ENCODE measurements around the gene TRMT44.
A peak's percentile ranks its signal among the peaks of the same experiment; 100 is the strongest.

The TRMT44 gene

DNA sequence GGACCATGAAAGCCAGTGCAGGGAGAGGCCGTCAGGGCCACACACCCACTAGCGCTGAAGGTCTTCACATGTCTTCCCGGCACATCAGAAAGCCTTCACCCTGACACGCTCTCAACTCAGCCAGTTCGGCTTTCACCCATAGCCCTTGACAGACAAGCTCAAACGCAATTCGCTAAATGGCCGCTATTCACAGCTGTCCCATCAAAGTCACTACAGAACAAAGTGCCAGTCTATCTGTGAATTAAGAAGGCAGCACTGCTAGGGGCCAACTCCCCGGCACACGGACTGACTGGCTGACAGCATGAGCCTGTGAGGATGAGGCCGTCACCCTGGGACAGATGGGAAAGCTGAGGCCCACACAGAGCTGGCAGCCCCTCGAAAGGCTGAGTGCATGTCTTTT lies 45.8 kb upstream of the TRMT44 start:
- H3K4me3 ChIP-seq (ENCODE audit: low read depth, low read length), result no peak overlapping the region
- TF ChIP-seq, protein P1, sequence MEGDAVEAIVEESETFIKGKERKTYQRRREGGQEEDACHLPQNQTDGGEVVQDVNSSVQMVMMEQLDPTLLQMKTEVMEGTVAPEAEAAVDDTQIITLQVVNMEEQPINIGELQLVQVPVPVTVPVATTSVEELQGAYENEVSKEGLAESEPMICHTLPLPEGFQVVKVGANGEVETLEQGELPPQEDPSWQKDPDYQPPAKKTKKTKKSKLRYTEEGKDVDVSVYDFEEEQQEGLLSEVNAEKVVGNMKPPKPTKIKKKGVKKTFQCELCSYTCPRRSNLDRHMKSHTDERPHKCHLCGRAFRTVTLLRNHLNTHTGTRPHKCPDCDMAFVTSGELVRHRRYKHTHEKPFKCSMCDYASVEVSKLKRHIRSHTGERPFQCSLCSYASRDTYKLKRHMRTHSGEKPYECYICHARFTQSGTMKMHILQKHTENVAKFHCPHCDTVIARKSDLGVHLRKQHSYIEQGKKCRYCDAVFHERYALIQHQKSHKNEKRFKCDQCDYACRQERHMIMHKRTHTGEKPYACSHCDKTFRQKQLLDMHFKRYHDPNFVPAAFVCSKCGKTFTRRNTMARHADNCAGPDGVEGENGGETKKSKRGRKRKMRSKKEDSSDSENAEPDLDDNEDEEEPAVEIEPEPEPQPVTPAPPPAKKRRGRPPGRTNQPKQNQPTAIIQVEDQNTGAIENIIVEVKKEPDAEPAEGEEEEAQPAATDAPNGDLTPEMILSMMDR (conservative IDR thresholded peaks at IDR 0.05; ENCODE audit: low read depth, low read length), result no peak
- DNase-seq (ENCODE audit: low read depth), result no peak

DNA sequence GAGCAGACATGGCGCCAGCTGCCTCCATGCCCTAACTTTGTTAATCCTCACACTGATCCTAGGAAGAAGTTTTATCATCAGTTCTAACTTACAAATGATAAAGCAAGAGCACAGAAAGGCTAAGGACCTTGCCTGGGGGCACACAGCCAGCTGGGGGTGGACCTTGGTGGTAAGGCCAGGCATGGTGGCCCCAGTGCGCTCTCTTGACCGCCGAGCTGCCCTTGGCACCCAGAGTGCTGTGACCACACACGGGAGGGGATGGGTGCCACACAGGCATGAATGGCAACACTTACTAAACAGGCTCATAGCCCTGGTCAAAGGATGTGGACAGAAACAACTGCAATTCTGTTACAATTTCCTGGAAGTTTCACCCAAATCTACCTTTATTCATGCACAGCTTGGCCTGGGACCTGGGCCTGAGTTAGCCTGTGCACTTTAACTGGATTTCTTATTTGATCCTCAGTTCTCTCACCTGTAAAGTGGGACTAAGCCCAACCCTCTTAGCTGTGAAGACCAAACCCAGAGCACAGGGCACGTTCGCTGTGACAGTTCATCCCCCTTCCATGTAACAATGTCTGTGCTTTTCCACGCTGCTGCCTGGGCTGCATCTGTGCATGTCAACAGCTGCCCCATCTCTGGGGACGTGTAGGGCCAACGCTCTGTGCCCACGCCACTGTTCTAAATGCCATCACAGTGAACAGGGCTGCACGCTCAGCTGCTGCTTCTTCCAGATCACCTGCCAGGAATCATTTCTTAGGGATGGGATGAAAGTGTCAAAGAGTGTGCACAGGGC lies 44.9 kb upstream of the TRMT44 start:
- no peak for DNase-seq (ENCODE audit: low read depth)
- TF ChIP-seq, protein P1 (conservative IDR thresholded peaks at IDR 0.05; ENCODE audit: low read depth, low read length), result no peak
- H3K4me3 ChIP-seq (ENCODE audit: low read depth, low read length), result no peak overlapping the region

DNA sequence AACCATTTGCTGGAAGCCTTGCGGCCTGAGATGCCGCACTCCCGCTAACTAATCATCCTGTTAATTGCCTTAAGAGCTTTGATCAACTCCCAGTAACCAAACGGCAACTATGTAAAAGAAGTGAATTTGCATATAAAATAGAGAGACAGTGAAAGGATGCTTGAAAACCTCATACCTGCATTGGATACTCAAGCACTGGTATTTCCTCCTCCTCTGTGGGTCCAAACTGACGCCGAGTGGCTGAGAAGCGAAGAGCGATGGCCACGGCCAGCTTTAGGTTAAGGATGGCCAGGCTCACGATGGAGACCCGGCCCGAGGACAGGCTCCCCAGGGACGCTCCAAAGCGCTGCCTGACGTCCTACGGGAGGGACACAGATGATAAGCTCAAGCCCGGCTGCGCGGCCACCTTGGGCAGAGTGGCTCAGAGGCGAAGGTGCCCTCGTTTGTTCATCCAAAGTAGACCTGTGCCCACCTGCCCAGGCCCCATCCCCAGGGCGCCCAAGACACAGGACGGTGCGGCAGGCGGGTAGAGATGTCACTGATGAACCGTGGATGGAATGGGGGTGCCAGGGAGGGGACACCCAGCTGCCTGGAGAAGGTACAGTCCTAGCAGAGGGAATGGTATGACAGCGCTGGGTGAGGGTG lies 43.7 kb upstream of the TRMT44 start:
- H3K4me3 ChIP-seq (ENCODE audit: low read depth, low read length), result no peak overlapping the region
- no peak for DNase-seq (ENCODE audit: low read depth)
- TF ChIP-seq, protein P1 (conservative IDR thresholded peaks at IDR 0.05; ENCODE audit: low read depth, low read length), result no peak

DNA sequence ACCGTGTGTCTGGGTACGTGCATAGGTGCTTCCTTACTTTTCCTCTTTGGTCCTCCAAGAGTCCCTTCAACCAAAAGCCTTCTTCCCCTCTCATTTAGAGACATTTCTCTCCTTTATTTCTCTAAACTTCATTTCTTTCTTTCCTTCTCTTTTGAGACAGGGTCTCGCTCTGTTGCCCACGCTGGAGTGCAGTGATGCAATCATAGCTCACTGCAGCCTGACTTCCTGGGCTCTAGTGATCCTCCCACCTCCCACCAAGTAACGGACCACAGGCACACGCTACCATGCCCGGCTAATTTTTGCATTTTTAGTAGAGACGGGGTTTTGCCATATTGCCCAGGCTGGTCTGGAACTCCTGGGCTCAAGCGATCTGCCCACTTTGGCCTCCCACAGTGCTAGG lies 42.2 kb upstream of the TRMT44 start:
- no peak overlapping the region for H3K4me3 ChIP-seq (ENCODE audit: low read depth, low read length)
- TF ChIP-seq, protein P1 (conservative IDR thresholded peaks at IDR 0.05; ENCODE audit: low read depth, low read length), result no peak
- no peak for DNase-seq (ENCODE audit: low read depth)

DNA sequence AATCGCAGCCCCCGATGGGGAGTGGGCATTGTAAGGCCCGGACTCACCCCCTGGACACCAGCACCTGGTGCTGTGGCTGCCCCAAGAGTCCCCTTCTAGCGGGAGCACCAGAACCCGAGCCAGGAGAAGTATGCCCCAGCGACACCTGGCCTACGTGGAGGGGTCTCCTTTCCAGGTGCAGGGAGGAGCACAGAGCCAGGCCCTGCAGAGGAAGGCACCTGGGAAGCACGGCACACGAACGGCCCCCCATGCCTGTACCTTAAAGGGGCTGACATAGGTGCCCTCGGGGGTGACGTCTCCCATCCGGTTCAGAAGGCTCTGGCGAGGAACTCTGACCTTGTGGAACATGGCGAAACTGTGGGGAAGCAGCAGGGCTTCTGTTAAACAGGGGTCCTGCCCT lies 41.3 kb upstream of the TRMT44 start:
- TF ChIP-seq, protein P1 (conservative IDR thresholded peaks at IDR 0.05; ENCODE audit: low read depth, low read length), result no peak
- no peak for DNase-seq (ENCODE audit: low read depth)
- no peak overlapping the region for H3K4me3 ChIP-seq (ENCODE audit: low read depth, low read length)

DNA sequence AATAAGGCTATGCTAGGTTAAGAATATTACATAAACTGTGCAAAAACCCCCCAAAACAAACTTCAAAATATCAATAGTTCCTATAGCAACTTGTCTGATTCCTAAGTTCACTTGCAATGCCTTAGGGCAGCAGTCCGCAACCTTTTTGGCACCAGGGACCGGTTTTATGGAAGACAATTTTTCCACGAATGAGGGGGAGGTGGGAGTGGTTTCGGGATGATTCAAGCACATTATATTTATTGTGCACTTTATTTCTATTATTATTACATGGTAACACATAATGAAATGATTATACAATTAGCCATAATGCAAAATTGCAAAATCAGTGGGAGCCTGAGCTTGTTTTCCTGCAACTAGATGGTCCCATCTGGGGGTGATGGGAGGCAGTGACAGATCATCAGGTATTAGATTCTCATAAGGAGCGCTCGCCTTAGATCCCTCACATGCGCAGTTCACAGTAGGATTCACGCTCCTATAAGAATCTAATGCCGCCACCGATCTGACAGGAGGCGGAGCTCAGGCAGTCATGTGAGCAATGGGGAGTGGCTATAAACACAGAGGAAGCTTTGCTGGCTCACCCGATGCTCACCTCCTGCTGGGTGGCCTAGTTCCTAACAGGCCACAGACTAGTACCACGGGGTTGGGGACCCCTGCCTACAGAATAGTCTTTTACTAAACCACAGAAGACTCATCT lies 39.8 kb upstream of the TRMT44 start:
- DNase-seq (ENCODE audit: low read depth), result peak; percentile 41
- no peak overlapping the region for H3K4me3 ChIP-seq (ENCODE audit: low read depth, low read length)
- TF ChIP-seq, protein P1 (conservative IDR thresholded peaks at IDR 0.05; ENCODE audit: low read depth, low read length), result no peak
